NCI-H1092 (cell line): ENCODE measurements around the gene CILP.
"Not testable (repeated sequence)": the region's sequence is repeated elsewhere in the genome, so short reads cannot be mapped to it uniquely, and the experiment has no call there.

Experiments
- DNase-seq: peaks from one replicate; lab custom pipeline; 2025; lab: John Stamatoyannopoulos, UW

Gene CILP, protein sequence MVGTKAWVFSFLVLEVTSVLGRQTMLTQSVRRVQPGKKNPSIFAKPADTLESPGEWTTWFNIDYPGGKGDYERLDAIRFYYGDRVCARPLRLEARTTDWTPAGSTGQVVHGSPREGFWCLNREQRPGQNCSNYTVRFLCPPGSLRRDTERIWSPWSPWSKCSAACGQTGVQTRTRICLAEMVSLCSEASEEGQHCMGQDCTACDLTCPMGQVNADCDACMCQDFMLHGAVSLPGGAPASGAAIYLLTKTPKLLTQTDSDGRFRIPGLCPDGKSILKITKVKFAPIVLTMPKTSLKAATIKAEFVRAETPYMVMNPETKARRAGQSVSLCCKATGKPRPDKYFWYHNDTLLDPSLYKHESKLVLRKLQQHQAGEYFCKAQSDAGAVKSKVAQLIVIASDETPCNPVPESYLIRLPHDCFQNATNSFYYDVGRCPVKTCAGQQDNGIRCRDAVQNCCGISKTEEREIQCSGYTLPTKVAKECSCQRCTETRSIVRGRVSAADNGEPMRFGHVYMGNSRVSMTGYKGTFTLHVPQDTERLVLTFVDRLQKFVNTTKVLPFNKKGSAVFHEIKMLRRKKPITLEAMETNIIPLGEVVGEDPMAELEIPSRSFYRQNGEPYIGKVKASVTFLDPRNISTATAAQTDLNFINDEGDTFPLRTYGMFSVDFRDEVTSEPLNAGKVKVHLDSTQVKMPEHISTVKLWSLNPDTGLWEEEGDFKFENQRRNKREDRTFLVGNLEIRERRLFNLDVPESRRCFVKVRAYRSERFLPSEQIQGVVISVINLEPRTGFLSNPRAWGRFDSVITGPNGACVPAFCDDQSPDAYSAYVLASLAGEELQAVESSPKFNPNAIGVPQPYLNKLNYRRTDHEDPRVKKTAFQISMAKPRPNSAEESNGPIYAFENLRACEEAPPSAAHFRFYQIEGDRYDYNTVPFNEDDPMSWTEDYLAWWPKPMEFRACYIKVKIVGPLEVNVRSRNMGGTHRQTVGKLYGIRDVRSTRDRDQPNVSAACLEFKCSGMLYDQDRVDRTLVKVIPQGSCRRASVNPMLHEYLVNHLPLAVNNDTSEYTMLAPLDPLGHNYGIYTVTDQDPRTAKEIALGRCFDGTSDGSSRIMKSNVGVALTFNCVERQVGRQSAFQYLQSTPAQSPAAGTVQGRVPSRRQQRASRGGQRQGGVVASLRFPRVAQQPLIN

DNA sequence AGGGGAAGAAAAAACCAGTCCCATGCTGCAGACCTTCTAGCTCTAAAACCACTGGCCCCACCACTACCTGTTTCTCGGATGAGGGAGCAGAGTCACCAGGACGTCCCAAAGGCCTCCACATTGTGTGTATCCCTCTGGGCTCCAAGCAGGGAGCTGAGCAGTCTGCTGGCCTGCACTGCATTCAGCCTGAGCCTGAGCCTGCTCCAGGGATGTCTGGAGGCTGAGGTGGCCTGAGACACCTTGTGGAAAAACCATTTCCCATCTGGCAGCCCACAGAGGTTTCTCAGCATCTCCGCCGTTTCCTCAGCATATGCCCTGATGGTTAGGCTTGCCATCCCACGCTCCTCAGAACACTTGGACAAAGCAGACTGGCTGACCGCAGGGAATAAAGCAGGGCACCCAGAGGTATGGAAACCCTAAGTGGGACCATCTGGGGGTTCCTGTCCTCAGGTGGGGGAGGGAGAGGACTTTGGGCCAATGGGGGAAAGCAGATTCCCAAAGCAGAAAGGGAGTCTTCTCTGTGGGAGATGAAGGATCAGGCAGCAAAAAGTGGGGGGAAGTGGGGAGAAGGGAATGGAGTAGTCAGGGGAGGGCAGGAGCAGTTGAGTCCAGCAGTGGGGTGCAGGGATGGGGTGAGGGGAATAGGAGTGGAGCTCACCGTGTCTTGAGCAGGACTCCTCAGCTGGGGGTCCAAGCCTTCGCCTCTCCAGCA, at the start of gene CILP:
Gene CILP (minus strand): TSS at position 704 of the 712 bp plus-strand sequence. CDS start 1,718 bp downstream, outside the sequence.
- no peak for DNase-seq

DNA sequence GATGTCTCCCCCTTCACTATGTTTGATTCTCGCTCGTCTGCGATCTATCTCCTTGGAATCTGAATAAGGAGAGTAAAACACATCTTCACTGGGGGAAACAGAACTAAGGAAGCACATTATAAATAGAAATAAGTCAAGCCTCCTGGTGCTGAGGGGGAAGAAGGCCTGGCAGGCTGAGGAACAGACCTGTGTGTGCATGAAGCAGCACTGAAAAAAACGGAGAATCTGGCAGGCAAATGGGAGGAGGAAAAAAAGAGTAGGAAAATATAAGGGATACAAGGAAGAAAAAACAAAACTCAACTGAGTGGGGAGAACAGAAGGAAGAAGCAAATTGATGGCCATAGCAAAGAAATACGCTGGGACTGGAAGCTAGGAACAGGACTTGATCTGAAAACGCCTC, 49.7 kb upstream of the CILP start:
- DNase-seq = no peak

DNA sequence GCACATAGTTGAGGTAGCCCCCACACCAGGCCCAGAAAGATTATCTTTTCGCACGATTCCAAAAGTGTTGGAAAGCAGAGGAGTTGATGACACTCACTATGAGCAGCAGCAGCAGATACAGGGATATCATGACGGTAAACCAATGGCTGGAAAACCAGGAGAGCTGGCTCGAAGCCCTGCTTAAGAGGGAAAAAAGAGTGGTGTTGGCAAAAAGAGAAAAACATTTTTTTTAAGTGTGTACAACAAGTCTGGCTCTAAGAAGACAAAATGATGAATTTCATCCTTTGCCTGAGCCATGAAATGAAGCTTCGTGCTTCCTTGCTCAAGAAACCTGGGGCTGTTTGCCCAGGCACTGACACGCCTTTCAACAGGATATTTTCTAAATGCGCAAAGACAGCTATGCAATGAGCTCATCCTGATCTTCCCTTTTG, 48.1 kb upstream of the CILP start:
- no peak for DNase-seq

DNA sequence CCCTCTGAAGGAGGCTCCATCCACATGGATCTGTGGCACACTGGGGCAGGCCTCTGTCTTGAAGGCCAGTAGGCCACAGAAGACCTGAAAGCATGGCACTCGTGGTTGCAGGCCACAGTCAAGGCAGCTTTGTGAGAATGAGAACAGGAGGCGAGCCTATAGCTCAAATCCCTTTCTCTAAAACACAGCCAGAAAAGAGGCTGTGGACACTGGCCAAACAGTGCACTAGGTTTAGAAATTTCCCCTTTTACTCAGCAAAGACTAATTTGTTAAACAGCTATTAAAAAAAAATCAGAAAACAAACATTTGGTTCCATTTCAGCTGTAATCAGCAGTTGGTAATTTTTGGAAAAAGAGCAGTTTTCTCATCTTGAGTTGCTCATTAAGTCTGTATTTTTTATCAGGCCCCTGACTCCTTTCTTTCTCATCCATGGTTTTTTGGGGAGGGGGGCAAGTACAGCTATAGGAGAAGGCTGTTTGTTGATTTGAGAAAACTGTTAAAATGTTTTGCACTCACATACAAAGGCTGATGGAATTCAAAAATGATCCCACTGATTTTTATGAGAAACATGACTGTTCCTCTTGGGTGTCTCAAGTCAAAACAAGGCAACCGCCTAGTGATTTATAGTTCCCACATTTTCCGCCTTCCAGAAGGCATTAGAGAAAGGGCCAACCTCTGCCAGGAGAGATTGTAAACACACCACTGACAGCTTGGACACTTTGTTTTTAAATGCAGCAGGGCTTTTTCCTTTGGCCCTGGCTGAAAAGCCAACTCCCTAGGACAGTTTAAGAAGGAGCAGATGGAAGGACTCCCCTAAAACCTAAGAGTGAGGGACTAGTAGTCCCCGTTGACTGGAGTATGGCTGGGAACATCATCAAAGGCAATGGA, 47.3 kb upstream of the CILP start:
- no peak for DNase-seq

DNA sequence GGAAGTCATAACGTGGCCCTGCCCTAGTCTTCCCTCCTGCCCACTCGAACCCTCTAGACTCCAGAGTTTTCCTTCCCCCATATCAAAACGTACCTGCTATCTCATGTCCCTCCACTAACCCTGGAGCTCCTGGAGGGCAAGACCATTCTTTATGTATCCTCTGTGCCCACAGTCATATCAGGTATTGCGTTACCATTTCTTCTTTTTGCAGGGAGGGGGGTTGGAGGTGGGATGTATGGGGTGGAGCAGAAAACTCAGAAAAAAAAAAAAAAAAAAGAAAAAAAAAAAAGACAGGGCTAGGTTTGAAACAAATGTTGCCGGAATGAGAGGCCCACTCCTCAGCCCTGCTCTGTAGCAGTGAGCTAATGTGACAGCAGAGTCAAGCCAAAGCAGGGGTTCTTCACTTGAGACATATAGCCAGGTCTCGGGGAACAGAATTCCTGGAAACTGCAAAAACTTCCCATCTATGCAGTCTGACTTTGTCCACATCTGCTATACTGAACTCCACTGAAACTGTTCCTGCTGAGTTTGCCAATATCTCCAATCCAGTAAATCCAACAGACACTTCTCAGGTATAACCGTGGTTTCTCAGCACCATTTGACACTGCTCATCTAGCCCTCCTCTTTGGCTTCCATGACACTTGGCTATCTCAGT, 44.3 kb upstream of the CILP start:
- no peak for DNase-seq

DNA sequence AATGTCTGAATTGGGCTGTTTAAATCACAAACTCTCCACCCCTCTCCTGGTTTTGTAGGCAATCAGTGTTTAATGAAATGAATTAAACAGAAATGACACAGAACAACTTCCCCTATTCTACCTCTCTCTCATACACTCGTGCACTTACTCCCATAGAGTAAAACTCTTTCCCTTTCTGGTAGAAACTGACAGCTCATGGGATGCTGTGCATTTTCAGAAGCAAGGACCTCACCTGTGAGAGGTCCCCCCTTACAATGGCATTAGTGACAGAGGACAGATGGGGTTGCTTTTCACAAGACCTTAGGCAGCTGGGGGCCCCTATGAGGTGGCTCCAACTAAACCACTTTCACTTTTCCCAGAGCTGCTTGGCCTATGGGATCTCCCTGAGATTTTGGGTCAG, 43.5 kb upstream of the CILP start:
- no peak for DNase-seq

DNA sequence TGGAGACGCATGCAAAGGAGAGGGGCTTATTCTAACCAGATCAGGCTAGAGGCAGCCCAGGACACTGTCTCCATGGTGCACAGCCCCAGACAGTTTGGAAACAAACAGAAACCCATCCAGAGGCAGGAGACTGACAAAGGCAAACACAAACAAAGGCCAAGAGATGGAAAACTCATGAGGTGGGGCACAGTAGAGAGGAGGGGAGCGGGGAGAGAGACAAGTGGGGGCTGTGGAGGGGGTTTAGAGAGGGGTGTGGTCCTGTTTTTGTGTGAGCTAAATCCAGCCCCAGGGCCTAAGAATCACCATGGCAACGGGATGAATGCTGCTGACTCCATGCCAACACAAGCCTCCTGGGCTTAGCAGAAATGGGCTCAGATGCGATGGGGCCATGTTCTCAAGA, 43.1 kb upstream of the CILP start:
- no peak for DNase-seq

DNA sequence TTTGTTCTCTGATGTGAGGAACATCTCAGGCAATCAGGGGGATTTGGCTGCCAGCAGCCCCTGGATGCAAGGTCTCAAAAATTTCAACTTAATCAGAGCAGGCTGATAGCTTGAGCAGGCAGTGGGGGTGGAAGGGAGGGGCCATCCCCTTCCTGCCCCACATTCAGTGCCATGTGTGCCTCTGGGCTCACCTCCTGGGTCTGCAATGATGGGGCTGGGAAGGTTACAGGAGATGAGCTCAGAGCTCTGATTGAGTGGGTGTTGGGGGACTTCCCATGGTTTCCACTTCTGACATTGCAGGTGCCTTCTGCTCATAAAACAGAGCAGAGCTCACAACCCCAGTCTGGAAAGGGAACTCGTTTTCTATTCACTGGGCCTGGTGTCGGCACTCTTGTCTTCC, 38.4 kb upstream of the CILP start:
- DNase-seq = no peak

DNA sequence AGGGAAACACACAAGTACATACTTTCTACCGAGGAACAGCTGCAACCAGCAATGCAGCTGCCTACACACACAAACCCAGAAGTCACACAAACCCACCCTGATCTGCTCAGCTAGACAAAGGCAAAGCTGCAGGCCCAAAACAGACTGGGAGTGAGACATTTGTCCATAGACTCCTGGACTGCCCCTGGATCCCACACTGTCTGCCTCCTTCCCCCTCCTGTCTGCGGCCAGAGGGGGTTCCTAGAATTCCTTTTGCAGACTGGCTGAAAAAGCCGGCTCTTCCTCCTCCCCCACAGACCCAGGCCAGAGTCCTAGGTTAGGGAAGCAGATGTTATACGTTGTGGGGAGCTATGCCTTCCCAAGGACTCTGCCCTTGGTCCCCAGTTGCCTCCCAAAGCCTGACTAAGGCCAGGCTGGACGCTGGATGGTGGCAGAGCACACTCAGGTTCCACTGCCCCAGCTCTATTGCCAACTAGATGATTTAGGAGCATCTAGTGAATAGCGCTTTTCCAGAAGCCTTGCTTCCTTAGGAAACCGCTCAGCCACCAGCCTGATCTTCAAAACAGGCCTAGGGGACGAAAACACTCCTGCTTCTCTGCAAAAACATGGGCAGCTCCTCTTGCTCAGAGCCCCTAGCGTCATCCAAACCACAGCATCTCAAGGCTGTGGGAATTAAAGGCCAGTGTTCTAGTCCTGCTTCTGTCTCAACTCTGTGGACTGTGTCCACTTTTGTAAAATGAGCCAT, 37.4 kb upstream of the CILP start:
- DNase-seq = no peak

DNA sequence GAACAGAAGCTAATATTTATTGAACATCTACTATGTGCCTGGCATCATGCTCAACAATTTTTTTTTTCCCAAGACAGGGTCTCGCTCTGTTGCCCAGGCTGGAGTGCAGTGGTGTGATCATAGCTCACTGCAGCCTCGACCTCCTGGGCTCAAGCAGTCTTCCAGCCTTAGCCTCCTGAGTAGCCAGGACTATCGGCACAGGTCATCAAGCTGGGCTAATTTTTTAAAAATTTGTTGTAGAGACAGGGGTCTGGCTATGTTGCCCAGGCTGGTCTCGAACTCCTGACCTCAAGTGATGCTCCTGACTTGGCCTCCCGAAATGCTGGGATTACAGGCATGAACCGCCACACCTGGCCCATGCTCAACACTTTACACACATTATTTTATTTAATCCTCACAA, 35.7 kb upstream of the CILP start:
- DNase-seq = no peak

DNA sequence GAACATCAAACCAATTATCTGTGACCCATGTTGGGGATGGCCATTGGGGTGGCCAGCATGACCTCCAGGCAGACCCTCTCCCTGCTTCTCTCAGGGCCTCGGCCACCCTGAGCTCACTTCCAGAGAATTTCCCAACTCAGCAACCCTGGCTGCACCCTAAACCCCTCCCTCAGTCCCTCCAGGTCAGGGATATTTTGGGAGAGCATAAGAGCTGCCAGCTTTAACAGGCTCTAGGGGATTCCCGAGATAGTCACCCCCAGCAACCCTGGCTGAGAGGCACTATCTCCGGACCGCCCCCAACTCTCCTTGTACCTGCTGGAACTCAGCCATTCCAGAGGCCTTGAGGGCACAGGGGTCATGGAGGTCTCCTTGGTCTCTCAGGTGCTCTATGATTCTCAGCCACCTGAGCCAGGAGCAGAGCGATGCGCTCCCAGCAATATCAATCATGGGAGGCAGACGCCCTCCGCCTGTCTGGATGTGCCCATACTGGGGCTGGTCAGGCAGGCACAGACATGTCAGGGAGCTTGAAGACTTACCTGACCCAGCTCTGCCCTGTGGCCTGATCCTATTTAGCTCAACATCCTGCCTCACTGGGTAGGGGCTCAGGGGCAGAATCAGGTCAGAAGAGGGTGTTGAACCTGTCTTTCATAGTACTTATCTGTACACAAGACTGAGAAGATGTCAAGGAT, 34.9 kb upstream of the CILP start:
- DNase-seq = no peak

DNA sequence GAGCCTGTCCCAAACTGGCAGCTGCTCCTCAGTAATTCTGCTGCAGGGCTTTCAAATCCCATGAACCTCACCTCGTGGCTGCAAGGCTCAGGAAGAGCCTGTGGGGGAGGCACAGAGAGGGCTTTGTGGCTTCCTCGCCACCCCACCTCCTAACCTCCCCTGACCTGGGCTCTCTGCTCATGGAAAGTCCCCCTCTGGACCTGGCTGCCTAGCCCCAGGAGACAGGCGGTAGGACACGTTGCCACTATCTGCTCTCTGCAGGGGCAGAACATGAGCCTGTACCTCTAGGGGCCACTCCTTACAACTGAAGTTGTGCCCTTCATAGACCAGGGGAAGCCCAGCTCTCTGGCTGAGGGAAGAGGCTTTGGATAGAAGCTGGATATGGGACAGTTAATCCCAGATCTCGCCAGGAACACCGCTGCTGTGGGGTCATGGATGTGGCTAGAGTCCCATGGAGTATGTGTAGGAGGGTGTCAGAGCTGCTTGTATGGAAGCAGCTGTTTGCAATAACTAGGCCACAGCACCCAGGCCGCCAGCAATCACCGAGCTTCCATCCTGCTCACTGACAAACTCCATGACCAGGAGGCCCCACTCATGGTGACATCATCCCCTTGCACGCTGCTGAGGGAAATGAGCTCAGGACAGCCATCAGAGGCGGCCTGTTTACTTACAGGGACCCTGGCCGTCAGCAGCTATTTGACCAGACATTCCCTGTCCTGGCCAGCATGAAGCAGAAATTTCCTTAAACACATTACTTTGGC, 34.0 kb upstream of the CILP start:
- DNase-seq = no peak

DNA sequence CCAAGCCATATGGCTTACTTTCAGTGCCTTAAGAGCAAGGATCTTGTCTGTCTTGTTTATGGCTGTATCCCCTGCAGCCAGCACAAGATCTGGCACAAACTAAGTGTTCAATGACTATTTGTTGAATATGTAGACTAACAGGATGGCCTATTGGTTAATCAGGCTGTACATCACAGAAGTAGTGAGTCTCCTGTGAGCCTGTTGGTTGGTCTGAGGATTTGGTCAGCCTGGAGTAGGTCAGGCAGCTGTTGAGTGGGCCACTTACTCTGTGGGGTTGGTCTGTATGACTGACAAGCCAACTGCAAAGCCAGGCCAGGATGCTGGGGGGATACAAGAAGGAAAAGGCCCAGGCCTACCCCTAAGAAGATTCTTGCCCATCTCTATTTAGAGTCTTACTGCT, 33.4 kb upstream of the CILP start:
- no peak for DNase-seq

DNA sequence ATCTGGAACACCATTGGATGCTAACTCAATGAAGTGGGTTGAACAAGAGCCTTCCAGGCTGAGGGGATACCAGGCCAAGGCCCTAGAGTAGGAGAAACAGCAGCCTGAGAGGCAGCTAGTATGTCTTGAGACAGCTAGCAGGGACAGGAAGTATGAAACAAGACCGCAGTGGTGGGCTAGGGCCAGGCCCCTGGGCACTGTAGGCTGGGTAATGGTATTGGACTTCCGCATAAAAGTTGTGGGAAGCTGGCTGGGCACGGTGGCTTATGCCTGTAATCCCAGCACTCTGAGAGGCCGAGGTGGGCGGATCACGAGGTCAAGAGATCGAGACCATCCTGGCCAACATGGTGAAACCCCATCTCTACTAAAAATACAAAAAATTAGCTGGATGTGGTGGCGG, 25.2 kb upstream of the CILP start:
- DNase-seq = not testable (repeated sequence)

DNA sequence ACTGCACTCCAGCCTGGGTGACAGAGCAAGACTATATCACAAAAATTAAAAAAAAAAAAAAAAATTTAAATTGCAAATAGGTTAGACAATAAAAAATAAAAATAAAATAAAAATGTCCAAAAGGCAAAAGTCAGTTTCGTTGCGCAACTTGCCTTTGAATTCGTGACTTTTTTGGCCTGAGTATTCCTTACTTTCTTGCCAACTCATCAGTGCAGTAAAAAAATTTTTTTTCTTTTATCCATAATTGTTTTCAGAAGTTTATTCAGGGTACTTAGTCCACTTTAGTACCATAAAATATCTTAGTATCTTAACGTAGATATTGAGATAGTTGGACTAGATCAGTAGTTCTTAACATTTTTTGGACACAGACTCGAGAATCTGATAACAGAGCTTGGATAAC, 22.4 kb upstream of the CILP start:
- no peak for DNase-seq

DNA sequence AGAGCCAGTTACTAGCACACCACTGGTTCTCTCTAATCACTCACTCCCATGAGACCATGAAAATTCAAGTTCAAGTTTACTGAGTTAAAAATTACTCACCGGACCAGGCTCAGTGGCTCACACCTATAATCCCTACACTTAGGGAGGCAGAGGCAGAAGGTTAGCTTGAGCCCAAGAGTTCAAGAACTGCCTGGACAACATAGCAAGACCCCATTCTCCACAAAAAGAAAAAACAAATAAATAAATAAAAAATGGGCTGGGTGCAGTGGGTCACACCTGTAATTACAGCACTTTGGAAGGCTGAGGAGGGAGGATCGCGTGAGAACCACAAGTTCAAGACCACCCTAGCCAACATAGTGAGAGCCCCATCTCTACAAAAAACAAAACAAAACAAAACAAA, 21.2 kb upstream of the CILP start:
- DNase-seq = no peak

DNA sequence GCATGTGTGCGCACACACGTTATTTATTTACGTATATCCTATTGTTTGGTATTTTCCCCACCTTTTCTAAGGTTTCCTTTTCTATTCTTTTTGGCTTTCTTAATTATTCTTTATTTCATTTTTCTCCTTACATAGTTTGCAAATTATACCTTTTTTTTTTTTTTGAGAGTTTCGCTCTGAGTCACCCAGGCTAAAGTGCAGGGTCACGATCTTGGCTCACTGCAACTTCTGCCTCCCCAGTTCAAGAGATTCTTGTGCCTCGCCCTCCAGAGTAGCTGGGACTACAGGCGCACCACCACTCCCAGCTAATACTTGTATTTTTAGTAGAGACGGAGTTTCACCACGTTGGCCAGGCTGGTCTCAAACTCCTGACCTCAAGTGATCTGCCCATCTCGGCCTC, 20.0 kb upstream of the CILP start:
- no peak for DNase-seq

DNA sequence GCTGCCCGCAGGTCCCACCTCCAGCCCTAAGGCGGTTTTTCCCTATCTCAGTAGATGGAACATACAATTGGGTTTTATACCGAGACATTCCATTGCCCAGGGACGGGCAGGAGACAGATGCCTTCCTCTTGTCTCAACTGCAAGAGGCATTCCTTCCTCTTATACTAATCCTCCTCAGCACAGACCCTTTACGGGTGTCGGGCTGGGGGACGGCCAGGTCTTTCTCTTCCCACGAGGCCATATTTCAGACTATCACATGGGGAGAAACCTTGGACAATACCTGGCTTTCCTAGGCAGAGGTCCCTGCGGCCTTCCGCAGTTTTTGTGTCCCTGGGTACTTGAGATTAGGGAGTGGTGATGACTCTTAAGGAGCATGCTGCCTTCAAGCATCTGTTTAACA, 15.6 kb upstream of the CILP start:
- DNase-seq = not testable (repeated sequence)
